ENCODE measurements around the gene TDP2.
"Not testable (repeated sequence)": the region's sequence is repeated elsewhere in the genome, so short reads cannot be mapped to it uniquely, and the experiment has no call there.

Gene TDP2

GRCh38 chr6:24640631-24641030 is 26.1 kb downstream of the TDP2 start:
- not testable (repeated sequence) for H3K9me3 ChIP-seq (replicated peaks; ENCODE audit: low read length); H3K36me3 ChIP-seq (ENCODE audit: insufficient read depth, low read length); H3K9ac ChIP-seq (ENCODE audit: low read depth, low read length); H3K4me2 ChIP-seq (ENCODE audit: low read length); H3K4me3 ChIP-seq (ENCODE audit: low read length); H3K4me1 ChIP-seq (ENCODE audit: control insufficient read depth, insufficient read depth, low read length)
- H3K27me3 ChIP-seq (ENCODE audit: control insufficient read depth, insufficient read depth, low read length) = peaks cover 16% of the 10 kb centered on the region

DNA sequence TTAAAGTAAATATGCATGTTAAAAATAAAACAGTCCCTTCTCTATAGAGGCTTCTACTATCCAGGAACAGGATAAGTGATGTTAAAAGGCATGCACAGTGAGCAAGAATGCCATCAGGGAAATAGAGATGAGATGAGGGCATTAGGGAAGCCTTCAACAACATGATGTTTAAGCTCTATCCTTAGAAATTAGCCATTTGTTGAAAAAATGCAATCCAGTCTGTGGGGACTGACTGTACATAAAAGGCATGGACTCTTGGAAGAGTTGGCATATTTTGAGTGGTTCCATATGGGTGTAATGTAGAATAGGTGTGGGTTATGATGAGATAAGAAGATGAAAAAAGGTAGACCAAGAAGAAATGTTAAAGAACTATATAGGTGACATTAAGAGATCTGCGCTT is 26.5 kb downstream of the TDP2 start:
- Histone ChIP-seq H3K9me3 (replicated peaks; ENCODE audit: low read length) (no peaks in the 10 kb centered on the region), H3K4me2 (ENCODE audit: low read length) (no peak overlapping the region), H3K27me3 (ENCODE audit: control insufficient read depth, insufficient read depth, low read length) (peaks cover 12% of the 10 kb centered on the region), H3K4me3 (ENCODE audit: low read length) (no peak overlapping the region), H3K4me1 (ENCODE audit: control insufficient read depth, insufficient read depth, low read length) (no peaks in the 10 kb centered on the region), H3K9ac (ENCODE audit: low read depth, low read length) (no peak overlapping the region), H3K36me3 (ENCODE audit: insufficient read depth, low read length) (no peaks in the 10 kb centered on the region)

GRCh38 chr6:24636681-24637080 is 30.0 kb downstream of the TDP2 start:
- Histone ChIP-seq H3K9ac (ENCODE audit: low read depth, low read length) (no peak overlapping the region), H3K4me1 (ENCODE audit: control insufficient read depth, insufficient read depth, low read length) (no peaks in the 10 kb centered on the region), H3K4me2 (ENCODE audit: low read length) (no peak overlapping the region), H3K4me3 (ENCODE audit: low read length) (no peak overlapping the region), H3K9me3 (replicated peaks; ENCODE audit: low read length) (no peaks in the 10 kb centered on the region), H3K27me3 (ENCODE audit: control insufficient read depth, insufficient read depth, low read length) (peaks cover 11% of the 10 kb centered on the region), H3K36me3 (ENCODE audit: insufficient read depth, low read length) (no peaks in the 10 kb centered on the region)

DNA sequence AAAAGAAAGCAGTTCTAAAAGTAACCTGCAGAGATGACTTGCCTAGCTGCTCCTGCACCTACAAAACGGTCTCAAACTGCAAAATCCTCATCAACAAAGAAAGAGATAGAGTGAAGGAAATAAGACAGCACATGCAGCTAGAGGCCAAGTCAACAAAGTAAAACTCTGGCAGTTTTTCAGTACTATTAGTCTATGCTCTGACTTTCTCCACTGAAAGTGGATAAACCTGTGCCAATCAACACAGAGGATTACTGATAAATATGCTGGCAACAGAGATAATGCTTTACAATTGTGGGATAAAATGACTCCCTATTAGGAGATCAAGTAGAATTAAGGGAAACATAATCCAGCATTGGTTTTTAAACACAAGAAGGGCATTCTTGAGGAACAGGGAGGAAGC is 34.1 kb downstream of the TDP2 start:
- H3K9me3 ChIP-seq (replicated peaks; ENCODE audit: low read length) = no peaks in the 10 kb centered on the region
- no peak overlapping the region for H3K9ac ChIP-seq (ENCODE audit: low read depth, low read length)
- H3K27me3 ChIP-seq (ENCODE audit: control insufficient read depth, insufficient read depth, low read length) = peaks cover 11% of the 10 kb centered on the region
- H3K4me2 ChIP-seq (ENCODE audit: low read length) = no peak overlapping the region
- no peaks in the 10 kb centered on the region for H3K36me3 ChIP-seq (ENCODE audit: insufficient read depth, low read length)
- no peaks in the 10 kb centered on the region for H3K4me1 ChIP-seq (ENCODE audit: control insufficient read depth, insufficient read depth, low read length)
- no peak overlapping the region for H3K4me3 ChIP-seq (ENCODE audit: low read length)

DNA sequence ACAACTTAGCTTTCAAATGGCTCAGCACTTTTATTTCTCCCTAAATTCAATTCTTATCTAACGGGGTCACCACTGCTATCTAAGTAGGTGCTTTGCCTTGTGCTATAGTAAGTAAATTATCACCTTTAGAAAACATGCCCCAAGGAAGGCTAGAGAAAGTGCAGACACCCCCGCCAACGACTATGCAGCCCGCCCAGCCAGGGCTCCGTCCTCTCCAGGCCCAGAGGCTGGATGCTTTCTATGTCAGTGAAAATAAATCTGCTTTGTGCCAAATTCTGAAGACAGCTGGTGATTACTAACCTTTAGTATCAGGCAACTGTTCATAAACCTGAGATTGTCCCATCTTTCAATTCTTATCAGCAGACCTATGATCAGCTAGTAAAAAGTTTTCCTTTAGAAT is 35.0 kb downstream of the TDP2 start:
- H3K9me3 ChIP-seq (replicated peaks; ENCODE audit: low read length) = no peaks in the 10 kb centered on the region
- no peak overlapping the region for H3K4me3 ChIP-seq (ENCODE audit: low read length)
- no peak overlapping the region for H3K4me2 ChIP-seq (ENCODE audit: low read length)
- no peaks in the 10 kb centered on the region for H3K36me3 ChIP-seq (ENCODE audit: insufficient read depth, low read length)
- no peaks in the 10 kb centered on the region for H3K4me1 ChIP-seq (ENCODE audit: control insufficient read depth, insufficient read depth, low read length)
- H3K9ac ChIP-seq (ENCODE audit: low read depth, low read length) = no peak overlapping the region
- H3K27me3 ChIP-seq (ENCODE audit: control insufficient read depth, insufficient read depth, low read length) = peaks cover 8% of the 10 kb centered on the region

- H3K9ac ChIP-seq (ENCODE audit: low read depth, low read length) = no peak overlapping the region
Measured at GRCh38 chr6:24630856-24631505, 35.7 kb downstream of the TDP2 start.

DNA sequence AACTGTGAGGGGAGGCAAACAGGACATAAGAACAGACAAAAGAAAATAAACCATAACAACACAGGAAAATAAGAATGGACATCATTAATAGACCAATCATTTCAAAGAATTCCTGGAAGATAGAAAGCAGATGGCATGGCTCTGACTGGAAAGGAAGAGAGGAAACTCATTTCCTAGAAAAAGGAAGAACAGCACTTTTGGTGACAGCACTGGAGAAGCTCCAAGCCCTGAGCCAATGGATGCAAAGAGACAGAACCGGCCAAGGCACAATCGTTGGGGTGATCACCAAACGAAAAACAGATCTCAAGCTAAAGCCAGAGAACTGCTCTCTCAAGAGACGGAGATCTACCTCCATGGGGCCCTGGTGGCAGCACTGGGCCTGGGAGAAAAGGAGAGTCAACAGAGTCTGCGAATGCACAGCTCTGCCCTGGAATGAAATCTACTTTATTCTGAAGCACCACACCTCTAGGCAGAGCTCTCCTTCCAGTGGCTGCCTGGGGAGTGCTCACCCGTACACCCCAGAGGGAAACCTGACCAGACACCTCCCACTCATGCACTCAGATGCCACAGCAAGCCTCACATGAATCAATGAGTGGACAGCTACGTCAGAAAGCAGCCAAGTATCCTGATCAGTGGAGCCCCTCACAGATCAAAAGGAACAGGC is 44.9 kb downstream of the TDP2 start:
- Histone ChIP-seq H3K36me3 (ENCODE audit: insufficient read depth, low read length) (no peaks in the 10 kb centered on the region), H3K9me3 (replicated peaks; ENCODE audit: low read length) (no peaks in the 10 kb centered on the region), H3K9ac (ENCODE audit: low read depth, low read length) (no peak overlapping the region), H3K27me3 (ENCODE audit: control insufficient read depth, insufficient read depth, low read length) (peaks cover 4% of the 10 kb centered on the region), H3K4me3 (ENCODE audit: low read length) (no peak overlapping the region), H3K4me2 (ENCODE audit: low read length) (no peak overlapping the region), H3K4me1 (ENCODE audit: control insufficient read depth, insufficient read depth, low read length) (no peaks in the 10 kb centered on the region)

More at GRCh38 chr6:24630856-24631505, 35.7 kb downstream of the TDP2 start:
- peaks cover 8% of the 10 kb centered on the region for H3K27me3 ChIP-seq (ENCODE audit: control insufficient read depth, insufficient read depth, low read length)
- H3K36me3 ChIP-seq (ENCODE audit: insufficient read depth, low read length) = no peaks in the 10 kb centered on the region
- no peaks in the 10 kb centered on the region for H3K9me3 ChIP-seq (replicated peaks; ENCODE audit: low read length)
- no peaks in the 10 kb centered on the region for H3K4me1 ChIP-seq (ENCODE audit: control insufficient read depth, insufficient read depth, low read length)
- no peak overlapping the region for H3K4me2 ChIP-seq (ENCODE audit: low read length)
- no peak overlapping the region for H3K4me3 ChIP-seq (ENCODE audit: low read length)

DNA sequence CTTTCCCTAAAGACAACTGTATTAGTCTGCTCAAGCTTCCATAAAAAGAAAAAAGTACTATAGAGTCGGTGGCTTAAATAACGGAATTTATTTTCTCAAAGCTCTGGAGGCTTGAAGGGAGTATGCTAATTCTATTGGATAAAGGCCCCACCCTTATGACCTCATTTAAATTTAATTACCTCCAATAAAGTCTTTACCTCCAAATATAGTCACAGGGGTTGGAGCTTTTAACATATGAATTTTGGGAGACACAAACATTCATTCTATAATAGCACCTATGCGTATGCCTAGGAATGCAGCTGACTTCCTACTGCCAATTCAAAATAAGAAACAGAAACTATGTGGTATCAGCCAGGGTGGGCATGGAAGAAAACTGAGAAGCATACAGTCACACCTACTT is 46.1 kb downstream of the TDP2 start:
- no peaks in the 10 kb centered on the region for H3K9me3 ChIP-seq (replicated peaks; ENCODE audit: low read length)
- no peaks in the 10 kb centered on the region for H3K4me1 ChIP-seq (ENCODE audit: control insufficient read depth, insufficient read depth, low read length)
- no peaks in the 10 kb centered on the region for H3K36me3 ChIP-seq (ENCODE audit: insufficient read depth, low read length)
- H3K4me2 ChIP-seq (ENCODE audit: low read length) = no peak overlapping the region
- peaks cover 4% of the 10 kb centered on the region for H3K27me3 ChIP-seq (ENCODE audit: control insufficient read depth, insufficient read depth, low read length)
- H3K4me3 ChIP-seq (ENCODE audit: low read length) = no peak overlapping the region
- H3K9ac ChIP-seq (ENCODE audit: low read depth, low read length) = no peak overlapping the region

DNA sequence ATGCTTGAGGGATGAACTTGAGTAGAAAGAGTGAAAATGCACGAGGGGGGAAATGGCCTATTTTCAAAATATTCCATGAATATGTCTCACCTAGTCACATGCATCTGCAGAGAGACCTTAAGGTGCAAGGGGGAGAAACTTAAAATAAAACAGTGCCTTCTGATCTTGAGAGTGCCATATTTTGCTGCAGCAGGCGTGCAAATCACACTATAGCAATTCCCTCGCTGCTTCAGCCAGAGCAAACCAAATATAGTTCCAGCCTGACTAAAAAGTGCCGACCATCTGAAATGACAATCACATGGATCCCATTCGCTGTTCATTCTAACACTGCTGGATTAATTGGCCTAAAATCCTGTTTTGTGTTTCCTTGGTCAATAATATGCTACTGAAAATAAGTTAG is 47.0 kb downstream of the TDP2 start:
- Histone ChIP-seq H3K4me2 (ENCODE audit: low read length) (no peak overlapping the region), H3K36me3 (ENCODE audit: insufficient read depth, low read length) (no peaks in the 10 kb centered on the region)

DNA sequence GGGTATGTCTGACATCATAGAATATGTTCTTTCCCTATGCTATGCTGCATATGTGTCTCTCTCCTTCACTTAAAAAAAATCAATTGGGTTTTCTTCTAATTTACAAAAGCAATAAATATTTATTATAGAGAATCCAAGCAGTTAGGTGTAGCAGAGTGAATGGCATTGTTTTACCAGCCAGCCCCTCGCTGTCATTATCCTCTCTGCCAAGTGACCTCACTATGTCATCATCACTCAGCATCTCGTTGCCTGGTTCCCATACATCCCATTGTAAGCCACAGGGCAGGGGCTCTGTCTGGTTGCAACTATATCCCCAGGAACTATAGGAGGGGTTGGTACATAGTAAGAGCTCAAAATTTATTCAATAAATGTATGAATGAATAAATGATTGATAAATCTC is 52.1 kb downstream of the TDP2 start:
- H3K36me3 ChIP-seq (ENCODE audit: insufficient read depth, low read length) = no peaks in the 10 kb centered on the region
- no peaks in the 10 kb centered on the region for H3K9me3 ChIP-seq (replicated peaks; ENCODE audit: low read length)
- H3K4me1 ChIP-seq (ENCODE audit: control insufficient read depth, insufficient read depth, low read length) = no peaks in the 10 kb centered on the region
- H3K4me3 ChIP-seq (ENCODE audit: low read length) = no peak overlapping the region
- no peak overlapping the region for H3K4me2 ChIP-seq (ENCODE audit: low read length)
- H3K9ac ChIP-seq (ENCODE audit: low read depth, low read length) = no peak overlapping the region
- peaks cover 16% of the 10 kb centered on the region for H3K27me3 ChIP-seq (ENCODE audit: control insufficient read depth, insufficient read depth, low read length)

More for the DNA sequence above, 47.0 kb downstream of the TDP2 start:
- H3K27me3 ChIP-seq (ENCODE audit: control insufficient read depth, insufficient read depth, low read length) = peaks cover 4% of the 10 kb centered on the region
- H3K9me3 ChIP-seq (replicated peaks; ENCODE audit: low read length) = no peaks in the 10 kb centered on the region
- H3K4me3 ChIP-seq (ENCODE audit: low read length) = no peak overlapping the region
- H3K9ac ChIP-seq (ENCODE audit: low read depth, low read length) = no peak overlapping the region
- H3K4me1 ChIP-seq (ENCODE audit: control insufficient read depth, insufficient read depth, low read length) = no peaks in the 10 kb centered on the region

DNA sequence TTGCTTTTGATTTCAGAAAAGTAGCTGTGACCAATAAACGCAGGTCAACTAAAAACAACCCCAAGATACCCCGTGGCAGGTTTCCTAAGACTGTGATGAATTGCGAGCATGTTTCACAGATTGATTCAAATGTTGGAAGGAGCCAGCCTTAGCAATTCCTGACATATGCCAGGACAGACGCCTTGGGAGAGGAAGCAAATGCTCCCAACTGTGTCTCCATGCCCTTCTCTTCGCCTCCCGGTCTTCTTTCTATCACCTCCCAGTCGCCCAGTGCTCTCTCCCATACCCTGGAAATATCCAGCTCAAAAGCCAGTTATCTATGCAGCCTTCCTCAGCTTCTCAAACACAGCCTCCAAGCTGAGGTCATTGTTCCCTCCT is 52.7 kb downstream of the TDP2 start:
- H3K4me3 ChIP-seq (ENCODE audit: low read length) = no peak overlapping the region
- no peaks in the 10 kb centered on the region for H3K9me3 ChIP-seq (replicated peaks; ENCODE audit: low read length)
- H3K36me3 ChIP-seq (ENCODE audit: insufficient read depth, low read length) = no peaks in the 10 kb centered on the region
- H3K4me2 ChIP-seq (ENCODE audit: low read length) = no peak overlapping the region
- H3K27me3 ChIP-seq (ENCODE audit: control insufficient read depth, insufficient read depth, low read length) = peaks cover 16% of the 10 kb centered on the region
- H3K4me1 ChIP-seq (ENCODE audit: control insufficient read depth, insufficient read depth, low read length) = no peaks in the 10 kb centered on the region
- no peak overlapping the region for H3K9ac ChIP-seq (ENCODE audit: low read depth, low read length)
